Activated T-helper 1 cell treated with Interleukin-2 at 50 U/mL for 16 hours (primary cell): ENCODE measurements around the gene ZNF536.
"Not testable (repeated sequence)": the region's sequence is repeated elsewhere in the genome, so short reads cannot be mapped to it uniquely, and the experiment has no call there.

Experiments used
- DNase-seq: peaks from one replicate; pipeline ENCODE4 v3.0.0-alpha.2; 2020; ENCODE audit warnings: low read depth

ZNF536 gene

GRCh38 chr19:30390356-30390988 is 18.3 kb downstream of the ZNF536 start:
- DNase-seq: no peak

GRCh38 chr19:30391052-30391451 is 18.9 kb downstream of the ZNF536 start:
- DNase-seq: no peak

GRCh38 chr19:30391554-30392551 is 19.7 kb downstream of the ZNF536 start:
- DNase-seq: no peak

GRCh38 chr19:30393046-30393445 is 20.9 kb downstream of the ZNF536 start:
- no peak for DNase-seq

- no peak for DNase-seq
These were observed 21.7 kb downstream of the ZNF536 start for GRCh38 chr19:30393729-30394480.

- DNase-seq: no peak
These were observed 22.4 kb downstream of the ZNF536 start for GRCh38 chr19:30394481-30395151.

- no peak for DNase-seq
These were observed 23.1 kb downstream of the ZNF536 start for GRCh38 chr19:30395283-30395682.

- not testable (repeated sequence) for DNase-seq
These were observed 26.4 kb downstream of the ZNF536 start for GRCh38 chr19:30398539-30398938.

DNA sequence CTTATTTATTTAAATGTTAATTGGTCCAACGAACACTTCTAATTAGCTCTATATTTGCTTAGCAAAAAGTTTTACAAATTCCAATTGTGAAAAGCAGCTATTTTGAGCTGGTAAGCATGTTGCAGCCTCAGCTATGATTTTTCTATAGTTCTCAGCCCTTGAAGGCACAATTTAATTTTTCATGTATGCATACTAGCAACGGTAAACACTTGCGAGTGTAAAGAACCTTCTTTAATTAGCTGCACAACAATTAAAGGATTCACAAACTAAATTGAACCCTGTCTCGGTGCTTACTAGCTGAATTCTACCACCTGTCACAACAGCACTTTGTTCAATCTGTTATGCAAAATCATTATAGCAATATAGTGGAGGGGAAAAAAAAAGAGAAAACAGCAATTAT is 29.8 kb downstream of the ZNF536 start:
- no peak for DNase-seq

GRCh38 chr19:30402436-30403202 is 30.4 kb downstream of the ZNF536 start:
- no peak for DNase-seq

DNA sequence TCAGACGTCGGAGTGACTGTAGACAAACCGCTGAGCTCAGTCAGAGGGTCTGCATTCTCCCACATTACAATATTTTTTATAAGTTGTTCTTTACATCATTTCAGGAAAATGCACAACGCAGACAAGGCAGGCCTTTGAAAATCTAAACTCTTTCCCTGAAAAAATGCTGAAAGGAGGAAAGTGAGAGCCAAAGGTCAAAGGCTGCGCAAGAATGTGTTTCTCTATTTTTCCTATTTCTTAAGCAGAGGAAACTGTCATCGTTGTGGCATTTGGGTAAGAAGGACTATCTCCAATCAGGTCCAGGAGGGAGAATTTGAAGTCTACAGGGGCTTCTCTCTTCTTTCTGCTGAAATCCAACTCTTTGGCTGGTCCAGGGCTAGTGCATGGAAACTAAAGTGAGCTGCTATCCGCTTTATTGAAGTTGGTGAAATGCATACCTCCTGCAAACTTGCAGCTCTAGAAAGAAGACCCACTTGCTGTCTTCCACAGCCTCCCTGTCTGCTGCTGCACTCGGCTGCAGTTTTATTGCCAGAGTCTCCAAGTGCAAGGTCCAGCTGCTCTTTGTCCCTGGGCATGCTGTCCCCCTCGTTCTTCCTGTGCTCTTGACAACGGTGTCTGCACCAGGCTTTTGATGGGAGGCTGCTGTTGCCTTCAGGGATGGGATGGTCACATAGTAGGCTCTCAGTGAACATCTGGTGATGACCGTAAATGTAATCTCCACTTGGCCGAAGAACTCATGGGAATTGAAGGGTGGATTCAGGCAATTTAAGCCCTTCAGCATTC is 31.2 kb downstream of the ZNF536 start:
- no peak for DNase-seq

GRCh38 chr19:30406220-30407067 is 34.3 kb downstream of the ZNF536 start:
- DNase-seq: no peak

GRCh38 chr19:30407068-30407709 is 35.0 kb downstream of the ZNF536 start:
- no peak for DNase-seq

DNA sequence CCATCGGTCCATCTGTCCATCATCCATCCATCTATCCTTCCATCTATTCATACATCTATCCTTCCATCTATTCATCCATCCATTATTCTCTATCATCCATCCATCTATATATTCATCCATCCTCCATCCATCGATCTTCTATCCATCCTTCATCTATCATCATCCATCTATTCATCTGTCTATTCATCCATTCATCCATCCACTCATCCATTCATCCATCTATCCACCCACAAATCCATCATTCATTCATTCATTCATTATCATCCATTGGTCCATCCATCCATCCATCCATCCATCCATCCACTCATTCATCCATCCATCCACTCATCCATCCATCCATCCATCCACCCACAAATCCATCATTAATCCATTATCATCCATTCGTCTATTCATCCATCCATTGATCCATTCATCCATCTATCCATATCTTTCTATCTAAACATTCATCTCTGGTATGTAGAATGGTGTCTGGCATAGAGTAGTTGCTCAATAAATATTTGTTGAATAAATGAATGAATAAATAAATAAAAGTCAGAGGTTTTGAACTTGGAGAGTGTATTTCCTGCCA is 36.6 kb downstream of the ZNF536 start:
- no peak for DNase-seq

- no peak for DNase-seq
These were observed 39.5 kb downstream of the ZNF536 start for GRCh38 chr19:30411714-30412113.

- no peak for DNase-seq
These were observed 44.2 kb downstream of the ZNF536 start for GRCh38 chr19:30416375-30416774.

GRCh38 chr19:30417166-30417565 is 45.0 kb downstream of the ZNF536 start:
- DNase-seq: not testable (repeated sequence)

DNA sequence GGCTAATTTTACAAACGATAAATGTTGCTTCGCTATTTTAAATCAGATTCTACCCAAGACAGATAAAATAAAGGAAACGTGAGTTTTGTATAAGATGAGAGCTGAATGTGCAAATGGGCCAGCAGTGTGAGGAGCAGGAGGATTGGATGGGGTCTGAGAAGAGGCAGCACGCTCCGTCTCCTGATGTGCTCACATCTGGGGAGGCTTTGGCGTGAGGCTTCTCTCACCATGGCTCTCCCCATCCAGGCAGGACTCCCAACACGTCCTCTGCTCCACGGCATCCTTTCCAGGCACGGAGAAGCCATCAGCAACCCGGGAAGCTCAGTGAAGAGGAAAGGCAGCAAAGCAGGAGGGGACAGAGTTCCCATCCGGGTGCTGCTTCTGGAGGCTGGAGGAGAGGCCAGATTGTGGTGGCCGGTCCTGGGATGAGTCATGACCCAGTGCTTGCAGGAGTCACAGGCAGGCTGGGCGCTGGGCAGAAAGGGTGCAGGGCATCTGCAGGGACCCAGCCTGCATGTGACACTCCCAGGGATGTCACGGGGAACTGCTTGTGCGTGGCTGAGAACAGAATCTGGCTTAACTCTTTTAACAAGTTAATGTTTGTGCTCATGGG is 47.5 kb downstream of the ZNF536 start:
- DNase-seq: no peak
